GM10847 (cell line): ENCODE results near the gene LMCD1.

ENCODE experiments used
- POLR2A ChIP-seq: IDR thresholded peaks from 2 replicates; pipeline ENCODE4 v1.6.1; 2011; ENCODE audit not compliant: insufficient read length; ENCODE audit errors: extremely low read depth

Gene LMCD1

GRCh38 chr3:8536096-8537056 lies 34.8 kb downstream of the LMCD1 start:
- no peak for TF ChIP-seq POLR2A

- TF ChIP-seq POLR2A = no peak
These were observed 35.8 kb downstream of the LMCD1 start for GRCh38 chr3:8537440-8537839.

GRCh38 chr3:8538223-8538622 lies 36.6 kb downstream of the LMCD1 start:
- TF ChIP-seq POLR2A = no peak

DNA sequence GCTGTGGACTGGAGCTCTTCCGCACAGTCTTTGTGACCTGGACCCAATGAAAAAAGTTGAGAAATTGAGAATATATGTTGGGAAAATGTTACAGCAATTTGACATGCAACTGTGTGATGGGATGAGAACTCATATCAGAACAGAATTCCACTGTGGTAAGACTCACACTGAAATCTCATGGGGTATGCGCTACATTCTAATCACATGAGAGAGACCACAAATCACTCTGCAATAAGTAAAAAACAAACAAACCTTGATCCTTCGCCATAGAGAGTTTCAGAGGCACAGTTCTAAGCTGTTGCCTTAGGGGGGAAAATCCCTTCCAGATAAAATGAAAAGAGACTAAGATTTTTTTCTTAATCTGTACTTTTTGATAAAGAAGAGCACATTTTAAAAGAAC lies 37.3 kb downstream of the LMCD1 start:
- no peak for TF ChIP-seq POLR2A

DNA sequence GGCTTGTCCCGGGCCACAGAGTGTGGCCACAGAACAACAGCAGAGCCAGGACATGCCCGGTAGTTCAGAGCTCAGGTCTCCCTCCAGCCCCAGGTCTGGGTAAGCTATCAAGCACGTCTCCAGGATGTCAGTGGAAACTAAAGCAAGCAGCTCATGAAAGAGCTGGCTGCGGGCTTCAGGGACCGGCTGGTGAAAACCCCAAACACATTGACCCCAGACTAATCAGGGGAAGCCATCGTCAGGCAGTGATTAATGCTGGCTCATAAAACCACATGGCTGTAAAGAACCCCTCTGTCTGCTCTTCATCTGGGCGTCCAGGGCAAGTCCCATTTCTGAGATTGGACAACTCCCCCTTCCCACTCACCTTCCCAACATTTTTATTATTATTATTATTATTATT lies 37.8 kb downstream of the LMCD1 start:
- no peak for TF ChIP-seq POLR2A

DNA sequence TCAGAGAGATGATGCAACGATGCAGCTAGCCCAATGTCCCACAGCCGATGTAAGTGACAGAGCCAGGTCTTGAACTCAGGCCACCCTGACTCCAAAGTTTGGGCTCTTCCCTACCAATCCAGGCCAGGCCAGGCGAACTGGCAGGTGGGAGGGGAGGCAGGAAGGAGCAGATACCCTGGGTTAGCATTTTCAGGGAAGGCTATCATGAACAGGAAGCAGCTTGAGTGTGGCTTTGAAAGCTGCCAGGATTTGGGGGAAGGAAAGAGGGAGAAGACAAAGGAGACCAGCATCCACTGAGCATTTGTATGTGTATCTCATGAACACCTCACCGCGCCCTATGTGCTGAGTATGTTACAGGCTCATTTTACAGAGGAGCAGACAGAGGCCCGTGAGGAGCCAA lies 38.8 kb downstream of the LMCD1 start:
- no peak for TF ChIP-seq POLR2A

DNA sequence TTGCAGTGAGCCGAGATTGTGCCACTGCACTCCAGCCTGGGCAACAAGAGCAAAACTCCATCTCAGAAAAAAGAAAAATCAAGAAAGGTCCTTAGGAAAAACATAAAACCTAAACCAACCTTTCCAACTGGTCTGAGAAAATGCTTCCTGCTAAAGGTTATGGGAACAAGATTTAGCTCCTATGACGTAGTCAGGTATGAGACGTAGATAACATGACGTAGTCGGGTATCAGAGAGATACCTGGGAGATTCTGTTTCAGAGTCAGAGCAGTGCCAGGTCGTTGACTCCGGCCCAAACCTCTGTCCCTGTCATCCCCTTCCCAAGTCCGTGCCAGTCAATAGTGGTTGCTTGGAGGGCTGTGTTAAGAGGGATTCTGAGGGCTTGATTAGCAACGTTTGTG lies 39.9 kb downstream of the LMCD1 start:
- TF ChIP-seq POLR2A = no peak

GRCh38 chr3:8542190-8543135 lies 40.8 kb downstream of the LMCD1 start:
- TF ChIP-seq POLR2A = no peak

GRCh38 chr3:8546609-8547008 lies 45.0 kb downstream of the LMCD1 start:
- no peak for TF ChIP-seq POLR2A

GRCh38 chr3:8548502-8549275 lies 47.1 kb downstream of the LMCD1 start:
- no peak for TF ChIP-seq POLR2A

GRCh38 chr3:8549354-8549753 lies 47.7 kb downstream of the LMCD1 start:
- no peak for TF ChIP-seq POLR2A

- TF ChIP-seq POLR2A = no peak
These were observed 49.0 kb downstream of the LMCD1 start for GRCh38 chr3:8550611-8551010.

DNA sequence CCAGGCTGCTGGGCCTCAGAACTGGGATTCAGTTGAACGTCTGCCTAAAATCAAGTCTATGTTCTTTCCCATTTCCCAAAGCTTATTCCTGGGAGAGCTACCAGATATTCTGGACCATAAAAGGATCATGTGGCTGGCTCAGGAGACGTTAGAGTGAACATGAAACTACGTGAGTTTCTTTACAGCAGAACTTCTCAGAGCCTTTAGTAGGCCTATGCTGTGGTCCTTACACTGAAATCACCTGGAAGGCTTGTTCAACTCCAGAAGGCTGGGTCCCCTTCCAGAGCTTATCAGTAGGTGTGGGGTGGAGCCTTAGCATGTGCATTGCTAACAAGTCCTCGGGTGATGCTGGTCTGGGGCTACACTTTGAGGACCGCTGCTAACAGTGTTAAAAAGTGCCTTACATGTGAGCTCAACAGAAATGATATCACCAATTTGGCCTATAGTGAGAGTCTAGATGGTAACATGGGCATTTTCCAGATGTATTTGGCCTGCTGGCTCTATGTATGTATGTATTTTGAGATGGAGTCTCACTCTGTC lies 50.7 kb downstream of the LMCD1 start:
- TF ChIP-seq POLR2A = no peak

- no peak for TF ChIP-seq POLR2A
These were observed 51.8 kb downstream of the LMCD1 start for GRCh38 chr3:8553405-8553804.

GRCh38 chr3:8554696-8555095 lies 53.1 kb downstream of the LMCD1 start:
- TF ChIP-seq POLR2A = no peak
